ENCODE measurements around the gene TMEM231. TPM values are rescaled to one million over a fixed set of nuclear protein-coding genes. Genes with fewer than 3 reads are reported as not detected.

The TMEM231 gene
- total RNA-seq, 1 experiment from 2014 or later: 9.7 TPM

DNA sequence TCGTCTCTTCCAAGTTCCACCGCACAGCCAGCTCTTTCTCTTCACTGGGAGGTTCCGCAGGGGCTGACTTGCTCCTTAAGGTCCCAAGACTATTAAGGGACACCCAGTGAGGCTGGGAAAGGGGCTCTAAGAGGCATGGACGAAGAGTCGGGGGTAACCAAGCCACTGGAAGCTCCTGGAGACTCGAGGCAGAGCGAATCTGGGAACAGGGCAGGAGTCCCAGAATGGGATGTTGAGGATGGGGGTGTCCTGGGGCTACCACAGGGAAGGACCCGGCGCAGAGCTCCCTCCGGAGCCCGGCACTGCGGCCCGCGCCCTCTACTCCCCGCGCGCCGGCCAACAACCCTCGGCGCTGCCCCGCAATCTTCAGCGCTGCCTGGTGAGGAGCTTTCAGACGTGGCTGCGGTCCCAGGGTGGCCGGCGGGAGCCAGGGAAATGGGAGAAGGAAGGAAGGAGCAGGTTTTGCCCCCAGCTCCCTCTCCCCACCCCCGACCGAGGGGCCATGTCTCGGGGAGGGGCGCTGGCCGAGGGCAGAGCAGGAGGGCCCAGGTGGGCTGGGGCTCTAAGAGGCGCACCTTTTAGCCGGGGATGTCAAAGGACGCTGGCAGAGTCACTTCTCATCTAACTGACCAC, 20.7 kb downstream of the TMEM231 start:
- Histone ChIP-seq H3K36me3 (ENCODE audit: control insufficient read depth in 1 of 2, insufficient read depth in 2 of 2, low read length in 2 of 2) (no peaks in the 10 kb centered on the region), H3K79me2 (ENCODE audit: insufficient read depth, low read length) (no peaks in the 10 kb centered on the region), H3K27me3 (ENCODE audit: insufficient read depth, low read length) (no peaks in the 10 kb centered on the region), H3K4me2 (ENCODE audit: low read length) (no peak overlapping the region), H3K4me3 (replicated peaks in 1 of 2; ENCODE audit: low read depth in 1 of 2, low read length in 2 of 2) (no peak overlapping the region), H3K4me1 (ENCODE audit: control insufficient read depth in 1 of 2, insufficient read depth in 2 of 2, low read length in 2 of 2) (no peaks in the 10 kb centered on the region), H3K27ac (ENCODE audit: low read depth, low read length) (no peak overlapping the region), H3K9me3 (ENCODE audit: control insufficient read depth in 1 of 2, insufficient read depth in 1 of 2, low read depth in 1 of 2, low read length in 2 of 2) (no peaks in the 10 kb centered on the region), H3K9me2 (ENCODE audit: insufficient read depth) (no peaks in the 10 kb centered on the region), H2AFZ (ENCODE audit: low read depth, low read length, poor library complexity, severe bottlenecking) (no peak overlapping the region), H4K20me1 (ENCODE audit: insufficient read depth) (no peaks in the 10 kb centered on the region), H3K9ac (ENCODE audit: low read length) (no peak overlapping the region)
- POLR2A ChIA-PET: no interaction called here
- no TSS peak for BruUV-seq (replicated peaks)
- ATAC-seq (no peak), DNase-seq (ENCODE audit: low read depth, low spot score) (no peak)
- TF ChIP-seq ZFX (IDR thresholded peaks at IDR 0.05) (no peak), CEBPB (IDR thresholded peaks at IDR 0.05; ENCODE audit: low read depth) (no peak), ZNF274 (IDR thresholded peaks at IDR 0.05; ENCODE audit: low read depth, low read length) (no peak)
- TF ChIP-seq, protein P1, sequence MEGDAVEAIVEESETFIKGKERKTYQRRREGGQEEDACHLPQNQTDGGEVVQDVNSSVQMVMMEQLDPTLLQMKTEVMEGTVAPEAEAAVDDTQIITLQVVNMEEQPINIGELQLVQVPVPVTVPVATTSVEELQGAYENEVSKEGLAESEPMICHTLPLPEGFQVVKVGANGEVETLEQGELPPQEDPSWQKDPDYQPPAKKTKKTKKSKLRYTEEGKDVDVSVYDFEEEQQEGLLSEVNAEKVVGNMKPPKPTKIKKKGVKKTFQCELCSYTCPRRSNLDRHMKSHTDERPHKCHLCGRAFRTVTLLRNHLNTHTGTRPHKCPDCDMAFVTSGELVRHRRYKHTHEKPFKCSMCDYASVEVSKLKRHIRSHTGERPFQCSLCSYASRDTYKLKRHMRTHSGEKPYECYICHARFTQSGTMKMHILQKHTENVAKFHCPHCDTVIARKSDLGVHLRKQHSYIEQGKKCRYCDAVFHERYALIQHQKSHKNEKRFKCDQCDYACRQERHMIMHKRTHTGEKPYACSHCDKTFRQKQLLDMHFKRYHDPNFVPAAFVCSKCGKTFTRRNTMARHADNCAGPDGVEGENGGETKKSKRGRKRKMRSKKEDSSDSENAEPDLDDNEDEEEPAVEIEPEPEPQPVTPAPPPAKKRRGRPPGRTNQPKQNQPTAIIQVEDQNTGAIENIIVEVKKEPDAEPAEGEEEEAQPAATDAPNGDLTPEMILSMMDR (IDR thresholded peaks at IDR 0.05 in 2 of 3, conservative IDR thresholded peaks at IDR 0.05 in 1 of 3; ENCODE audit: borderline replicate concordance in 1 of 3, insufficient read depth in 1 of 3, low read depth in 2 of 3, low read length in 2 of 3): no peak
- CTCF ChIA-PET: interaction anchor here (0.7 to 3.3 kb wide), 3 partner anchors 15 to 18 kb away, joined by 3 to 13 read pairs (median 11); no protein-coding TSS in a partner anchor
- intact Hi-C loops (cut with micrococcal nuclease): no loop called here
- RAD21 ChIA-PET (ENCODE audit: low non-redundant PET in 1 of 2, low total read pairs in 2 of 2, uncharacterized antibody in 2 of 2, unreplicated experiment in 2 of 2): no interaction called here

DNA sequence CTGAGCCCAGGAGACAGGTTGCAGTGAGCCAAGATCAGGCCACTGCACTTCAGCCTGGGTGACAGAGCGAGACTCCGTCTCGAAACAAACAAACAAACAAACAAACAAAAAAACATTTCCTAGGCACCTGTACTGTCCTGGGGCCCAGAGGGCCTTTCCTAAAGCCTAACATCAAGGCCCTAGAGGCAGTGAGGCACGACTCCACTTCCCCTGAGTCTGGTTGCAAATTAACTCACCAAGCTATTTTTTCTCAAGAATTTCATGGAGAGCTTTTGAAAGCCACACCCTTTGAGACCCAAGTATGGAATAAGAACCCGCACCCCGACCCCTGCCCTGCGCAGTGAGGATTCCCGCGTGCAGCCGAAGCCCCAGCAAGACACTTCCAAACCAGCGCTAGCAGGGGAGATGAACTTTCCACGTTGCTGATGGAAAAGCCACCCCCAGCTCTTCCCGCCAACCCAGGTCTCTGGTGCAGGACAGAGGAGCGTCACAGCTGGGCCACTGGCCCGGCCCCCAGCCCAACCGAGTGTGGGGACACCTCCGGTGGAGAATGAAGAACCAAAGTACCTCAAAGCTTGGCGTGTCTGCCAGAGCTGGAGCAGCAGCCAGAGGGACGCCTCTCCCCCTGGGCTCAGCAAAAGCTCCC, 21.4 kb downstream of the TMEM231 start:
- Histone ChIP-seq H3K9me2 (ENCODE audit: insufficient read depth) (no peaks in the 10 kb centered on the region), H3K9ac (ENCODE audit: low read length) (no peak overlapping the region), H2AFZ (ENCODE audit: low read depth, low read length, poor library complexity, severe bottlenecking) (no peak overlapping the region), H3K4me3 (replicated peaks in 1 of 2; ENCODE audit: low read depth in 1 of 2, low read length in 2 of 2) (no peak overlapping the region), H3K9me3 (ENCODE audit: control insufficient read depth in 1 of 2, insufficient read depth in 1 of 2, low read depth in 1 of 2, low read length in 2 of 2) (no peaks in the 10 kb centered on the region), H3K36me3 (ENCODE audit: control insufficient read depth in 1 of 2, insufficient read depth in 2 of 2, low read length in 2 of 2) (no peaks in the 10 kb centered on the region), H3K4me1 (ENCODE audit: control insufficient read depth in 1 of 2, insufficient read depth in 2 of 2, low read length in 2 of 2) (no peaks in the 10 kb centered on the region), H3K4me2 (ENCODE audit: low read length) (no peak overlapping the region), H4K20me1 (ENCODE audit: insufficient read depth) (no peaks in the 10 kb centered on the region), H3K27me3 (ENCODE audit: insufficient read depth, low read length) (no peaks in the 10 kb centered on the region), H3K27ac (ENCODE audit: low read depth, low read length) (no peak overlapping the region), H3K79me2 (ENCODE audit: insufficient read depth, low read length) (no peaks in the 10 kb centered on the region)
- BruUV-seq (replicated peaks): no TSS peak
- DNase-seq (ENCODE audit: low read depth, low spot score) (no peak), ATAC-seq (no peak)
- TF ChIP-seq SP1 (IDR thresholded peaks at IDR 0.05; ENCODE audit: low read depth): no peak
- intact Hi-C loops (cut with micrococcal nuclease): no loop called here
- ChIA-PET POLR2A (no interaction called here), CTCF (interaction anchor here (0.7 to 1.6 kb wide), 2 partner anchors 16 to 17 kb away, joined by 3 to 13 read pairs; no protein-coding TSS in a partner anchor), RAD21 (ENCODE audit: low non-redundant PET in 1 of 2, low total read pairs in 2 of 2, uncharacterized antibody in 2 of 2, unreplicated experiment in 2 of 2) (no interaction called here)
